Measurements from ENCODE around the gene SIRT7. TPM values are rescaled to one million over a fixed set of nuclear protein-coding genes. Genes with fewer than 3 reads are reported as not detected.

Gene SIRT7
- total RNA-seq, 1 experiment from 2014 or later: 24.2 TPM

GRCh38 chr17:81961521-81962498 is 43.8 kb upstream of the SIRT7 start:
- no peak for DNase-seq (ENCODE audit: low spot score)
- Mint-ChIP-seq H3K4me3 (peak overlapping the region; percentile 30), H3K9me3 (no peaks in the 10 kb centered on the region), H3K27me3 (ENCODE audit: low read depth) (peaks cover 84% of the 10 kb centered on the region), H3K36me3 (no peaks in the 10 kb centered on the region), H3K27ac (no peak overlapping the region), H3K4me1 (peaks cover 11% of the 10 kb centered on the region; the same call in 1 of the 2 replicates)
- ATAC-seq: peak; percentile 2; the same call in 1 of the 2 replicates
- no peak for TF ChIP-seq GRHL2 (CRISPR knock-in tag; IDR thresholded peaks at IDR 0.05; ENCODE audit: insufficient replicate concordance, severe bottlenecking)
- TF ChIP-seq, protein P1, sequence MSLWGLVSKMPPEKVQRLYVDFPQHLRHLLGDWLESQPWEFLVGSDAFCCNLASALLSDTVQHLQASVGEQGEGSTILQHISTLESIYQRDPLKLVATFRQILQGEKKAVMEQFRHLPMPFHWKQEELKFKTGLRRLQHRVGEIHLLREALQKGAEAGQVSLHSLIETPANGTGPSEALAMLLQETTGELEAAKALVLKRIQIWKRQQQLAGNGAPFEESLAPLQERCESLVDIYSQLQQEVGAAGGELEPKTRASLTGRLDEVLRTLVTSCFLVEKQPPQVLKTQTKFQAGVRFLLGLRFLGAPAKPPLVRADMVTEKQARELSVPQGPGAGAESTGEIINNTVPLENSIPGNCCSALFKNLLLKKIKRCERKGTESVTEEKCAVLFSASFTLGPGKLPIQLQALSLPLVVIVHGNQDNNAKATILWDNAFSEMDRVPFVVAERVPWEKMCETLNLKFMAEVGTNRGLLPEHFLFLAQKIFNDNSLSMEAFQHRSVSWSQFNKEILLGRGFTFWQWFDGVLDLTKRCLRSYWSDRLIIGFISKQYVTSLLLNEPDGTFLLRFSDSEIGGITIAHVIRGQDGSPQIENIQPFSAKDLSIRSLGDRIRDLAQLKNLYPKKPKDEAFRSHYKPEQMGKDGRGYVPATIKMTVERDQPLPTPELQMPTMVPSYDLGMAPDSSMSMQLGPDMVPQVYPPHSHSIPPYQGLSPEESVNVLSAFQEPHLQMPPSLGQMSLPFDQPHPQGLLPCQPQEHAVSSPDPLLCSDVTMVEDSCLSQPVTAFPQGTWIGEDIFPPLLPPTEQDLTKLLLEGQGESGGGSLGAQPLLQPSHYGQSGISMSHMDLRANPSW (CRISPR knock-in tag; conservative IDR thresholded peaks at IDR 0.05; ENCODE audit: low read depth): no peak
- no peak for TF ChIP-seq ZNF232 (CRISPR knock-in tag; IDR thresholded peaks at IDR 0.05)
- TF ChIP-seq ZNF423 (CRISPR knock-in tag; IDR thresholded peaks at IDR 0.05): peak; percentile 51
- ChIA-PET CTCF (interaction anchor here (0.9 to 4.6 kb wide), 6 partner anchors 14 to 129 kb away, joined by 3 to 56 read pairs (median 9); partner anchors contain the start of genes CENPX, LRRC45, MAFG and MCRIP1), POLR2A (no interaction called here)

- no peaks in the 10 kb centered on the region for H3K9me3 Mint-ChIP-seq
- H3K36me3 Mint-ChIP-seq: no peaks in the 10 kb centered on the region
- peaks cover 6% of the 10 kb centered on the region; the same call in 1 of the 2 replicates for H3K4me1 Mint-ChIP-seq
- ChIA-PET POLR2A (interaction anchor here (0.5 to 1.0 kb wide), 2 partner anchors 13 to 24 kb away, joined by 3 read pairs; partner anchors contain the start of gene PYCR1), CTCF (interaction anchor here (0.6 to 4.6 kb wide), 11 partner anchors 16 to 193 kb away, joined by 3 to 56 read pairs (median 5); partner anchors contain the start of genes CENPX, DCXR, LRRC45 and MAFG)
- H3K27me3 Mint-ChIP-seq (ENCODE audit: low read depth): peaks cover 81% of the 10 kb centered on the region
- H3K4me3 Mint-ChIP-seq: peak within 1 kb of the TSS; percentile 44; the same call in 1 of the 2 replicates
- ATAC-seq (peak; percentile 35), DNase-seq (ENCODE audit: low spot score) (peak; percentile 66)
- no peak within 1 kb of the TSS for H3K27ac Mint-ChIP-seq
- TF ChIP-seq, protein P2, sequence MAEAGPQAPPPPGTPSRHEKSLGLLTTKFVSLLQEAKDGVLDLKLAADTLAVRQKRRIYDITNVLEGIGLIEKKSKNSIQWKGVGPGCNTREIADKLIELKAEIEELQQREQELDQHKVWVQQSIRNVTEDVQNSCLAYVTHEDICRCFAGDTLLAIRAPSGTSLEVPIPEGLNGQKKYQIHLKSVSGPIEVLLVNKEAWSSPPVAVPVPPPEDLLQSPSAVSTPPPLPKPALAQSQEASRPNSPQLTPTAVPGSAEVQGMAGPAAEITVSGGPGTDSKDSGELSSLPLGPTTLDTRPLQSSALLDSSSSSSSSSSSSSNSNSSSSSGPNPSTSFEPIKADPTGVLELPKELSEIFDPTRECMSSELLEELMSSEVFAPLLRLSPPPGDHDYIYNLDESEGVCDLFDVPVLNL (CRISPR knock-in tag; IDR thresholded peaks at IDR 0.05; ENCODE audit: borderline replicate concordance, low read depth): no peak
- TF ChIP-seq CBFB (CRISPR knock-in tag; IDR thresholded peaks at IDR 0.05; ENCODE audit: low read depth): no peak
- TF ChIP-seq GRHL2 (CRISPR knock-in tag; IDR thresholded peaks at IDR 0.05; ENCODE audit: insufficient replicate concordance, severe bottlenecking): no peak
- no peak for TF ChIP-seq EMX1 (CRISPR knock-in tag; IDR thresholded peaks at IDR 0.05)
- TF ChIP-seq, protein P3, sequence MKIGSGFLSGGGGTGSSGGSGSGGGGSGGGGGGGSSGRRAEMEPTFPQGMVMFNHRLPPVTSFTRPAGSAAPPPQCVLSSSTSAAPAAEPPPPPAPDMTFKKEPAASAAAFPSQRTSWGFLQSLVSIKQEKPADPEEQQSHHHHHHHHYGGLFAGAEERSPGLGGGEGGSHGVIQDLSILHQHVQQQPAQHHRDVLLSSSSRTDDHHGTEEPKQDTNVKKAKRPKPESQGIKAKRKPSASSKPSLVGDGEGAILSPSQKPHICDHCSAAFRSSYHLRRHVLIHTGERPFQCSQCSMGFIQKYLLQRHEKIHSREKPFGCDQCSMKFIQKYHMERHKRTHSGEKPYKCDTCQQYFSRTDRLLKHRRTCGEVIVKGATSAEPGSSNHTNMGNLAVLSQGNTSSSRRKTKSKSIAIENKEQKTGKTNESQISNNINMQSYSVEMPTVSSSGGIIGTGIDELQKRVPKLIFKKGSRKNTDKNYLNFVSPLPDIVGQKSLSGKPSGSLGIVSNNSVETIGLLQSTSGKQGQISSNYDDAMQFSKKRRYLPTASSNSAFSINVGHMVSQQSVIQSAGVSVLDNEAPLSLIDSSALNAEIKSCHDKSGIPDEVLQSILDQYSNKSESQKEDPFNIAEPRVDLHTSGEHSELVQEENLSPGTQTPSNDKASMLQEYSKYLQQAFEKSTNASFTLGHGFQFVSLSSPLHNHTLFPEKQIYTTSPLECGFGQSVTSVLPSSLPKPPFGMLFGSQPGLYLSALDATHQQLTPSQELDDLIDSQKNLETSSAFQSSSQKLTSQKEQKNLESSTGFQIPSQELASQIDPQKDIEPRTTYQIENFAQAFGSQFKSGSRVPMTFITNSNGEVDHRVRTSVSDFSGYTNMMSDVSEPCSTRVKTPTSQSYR (CRISPR knock-in tag; IDR thresholded peaks at IDR 0.05): no peak
- TF ChIP-seq ATF2 (CRISPR knock-in tag; IDR thresholded peaks at IDR 0.05; ENCODE audit: borderline replicate concordance, low read depth): no peak
- no peak for TF ChIP-seq SMAD3 (CRISPR knock-in tag; IDR thresholded peaks at IDR 0.05; ENCODE audit: borderline replicate concordance)
- no peak for TF ChIP-seq IRF2 (CRISPR knock-in tag; IDR thresholded peaks at IDR 0.05; ENCODE audit: borderline replicate concordance, low read depth)
- TF ChIP-seq AR (CRISPR knock-in tag; IDR thresholded peaks at IDR 0.05): no peak
- no peak for TF ChIP-seq ZNF425 (CRISPR knock-in tag; conservative IDR thresholded peaks at IDR 0.05)
- no peak for TF ChIP-seq NR2C2 (CRISPR knock-in tag; IDR thresholded peaks at IDR 0.05)
- TF ChIP-seq PRRX2 (CRISPR knock-in tag; IDR thresholded peaks at IDR 0.05): no peak
- TF ChIP-seq CTCF (IDR thresholded peaks at IDR 0.05): no peak
Observed at GRCh38 chr17:81961087-81961511, 43.1 kb upstream of the SIRT7 start, which contains the start of gene NOTUM. Gene NOTUM, minus strand, starts transcription at chr17:81961187. Its CDS starts 278 bp downstream, at chr17:81960909.
